ENCODE data around the gene USP12. TPM values are rescaled to one million over a fixed set of nuclear protein-coding genes. Genes with fewer than 3 reads are reported as not detected.
A peak's percentile ranks its signal among the peaks of the same experiment; 100 is the strongest.

The USP12 gene
- polyA plus RNA-seq, 1 donor = 21.5 TPM

GRCh38 chr13:27183561-27184147, 12.0 kb upstream of the USP12 start:
- DNase-seq (ENCODE audit: low read depth) = no peak

- DNase-seq (ENCODE audit: low read depth) = peak; percentile 19
Observed at GRCh38 chr13:27182844-27183497, 11.4 kb upstream of the USP12 start.

GRCh38 chr13:27182054-27182453, 10.4 kb upstream of the USP12 start:
- DNase-seq (ENCODE audit: low read depth) = no peak

GRCh38 chr13:27177852-27178251, 6.2 kb upstream of the USP12 start:
- DNase-seq (ENCODE audit: low read depth) = no peak

- no peak for DNase-seq (ENCODE audit: low read depth)
Observed at GRCh38 chr13:27176470-27177410, 5.1 kb upstream of the USP12 start.

GRCh38 chr13:27174766-27175455, 3.3 kb upstream of the USP12 start:
- DNase-seq (ENCODE audit: low read depth) = no peak

- DNase-seq (ENCODE audit: low read depth) = peak; percentile 11
Observed at GRCh38 chr13:27172495-27172842, 858 bp upstream of the USP12 start.

GRCh38 chr13:27171827-27172494, 350 bp upstream of the USP12 start:
- peak; percentile 38 for DNase-seq (ENCODE audit: low read depth)

- DNase-seq (ENCODE audit: low read depth) = peak; percentile 8
Observed at GRCh38 chr13:27170516-27171243, 931 bp downstream of the USP12 start.

- DNase-seq (ENCODE audit: low read depth) = no peak
Observed at GRCh38 chr13:27170221-27170515, 1.4 kb downstream of the USP12 start.

GRCh38 chr13:27168906-27169657, 2.5 kb downstream of the USP12 start:
- no peak for DNase-seq (ENCODE audit: low read depth)

GRCh38 chr13:27168086-27168485, 3.5 kb downstream of the USP12 start:
- DNase-seq (ENCODE audit: low read depth) = no peak

GRCh38 chr13:27166313-27166712, 5.3 kb downstream of the USP12 start:
- no peak for DNase-seq (ENCODE audit: low read depth)

- no peak for DNase-seq (ENCODE audit: low read depth)
Observed at GRCh38 chr13:27161980-27162379, 9.6 kb downstream of the USP12 start.

- no peak for DNase-seq (ENCODE audit: low read depth)
Observed at GRCh38 chr13:27161423-27161822, 10.2 kb downstream of the USP12 start.

GRCh38 chr13:27160657-27161295, 10.8 kb downstream of the USP12 start:
- DNase-seq (ENCODE audit: low read depth) = no peak

GRCh38 chr13:27159806-27160563, 11.6 kb downstream of the USP12 start:
- no peak for DNase-seq (ENCODE audit: low read depth)

GRCh38 chr13:27158335-27158734, 13.3 kb downstream of the USP12 start:
- no peak for DNase-seq (ENCODE audit: low read depth)

All from forelimb muscle (tissue), 1 donor.